ENCODE results near the gene SRF.

DNA sequence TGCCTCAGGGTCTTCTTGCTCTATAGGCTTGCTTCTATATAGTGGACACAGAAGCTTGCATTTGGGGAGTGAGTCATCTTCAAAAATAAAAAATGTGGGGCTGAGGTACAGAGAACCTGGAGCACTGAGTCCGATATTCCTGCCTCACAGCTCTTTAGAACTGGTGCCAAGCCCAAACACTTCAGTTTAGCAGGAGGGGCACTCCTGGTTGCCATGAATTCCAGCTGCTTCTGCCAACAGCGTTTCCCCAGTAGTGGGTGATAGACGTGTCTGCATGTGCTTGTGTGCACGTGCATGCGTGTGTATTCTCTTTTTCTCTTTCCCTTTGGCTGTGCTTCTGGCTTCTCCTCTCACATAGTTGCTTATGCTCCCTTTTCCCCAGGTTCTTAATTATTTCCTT, 46.3 kb downstream of the SRF start:
- TF ChIP-seq, protein P1, sequence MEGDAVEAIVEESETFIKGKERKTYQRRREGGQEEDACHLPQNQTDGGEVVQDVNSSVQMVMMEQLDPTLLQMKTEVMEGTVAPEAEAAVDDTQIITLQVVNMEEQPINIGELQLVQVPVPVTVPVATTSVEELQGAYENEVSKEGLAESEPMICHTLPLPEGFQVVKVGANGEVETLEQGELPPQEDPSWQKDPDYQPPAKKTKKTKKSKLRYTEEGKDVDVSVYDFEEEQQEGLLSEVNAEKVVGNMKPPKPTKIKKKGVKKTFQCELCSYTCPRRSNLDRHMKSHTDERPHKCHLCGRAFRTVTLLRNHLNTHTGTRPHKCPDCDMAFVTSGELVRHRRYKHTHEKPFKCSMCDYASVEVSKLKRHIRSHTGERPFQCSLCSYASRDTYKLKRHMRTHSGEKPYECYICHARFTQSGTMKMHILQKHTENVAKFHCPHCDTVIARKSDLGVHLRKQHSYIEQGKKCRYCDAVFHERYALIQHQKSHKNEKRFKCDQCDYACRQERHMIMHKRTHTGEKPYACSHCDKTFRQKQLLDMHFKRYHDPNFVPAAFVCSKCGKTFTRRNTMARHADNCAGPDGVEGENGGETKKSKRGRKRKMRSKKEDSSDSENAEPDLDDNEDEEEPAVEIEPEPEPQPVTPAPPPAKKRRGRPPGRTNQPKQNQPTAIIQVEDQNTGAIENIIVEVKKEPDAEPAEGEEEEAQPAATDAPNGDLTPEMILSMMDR (IDR thresholded peaks at IDR 0.05): no peak
- no peak for TF ChIP-seq POLR2AphosphoS5 (IDR thresholded peaks at IDR 0.05)
- TF ChIP-seq POLR2A (IDR thresholded peaks at IDR 0.05): no peak
